ENCODE results near the gene FIZ1.

DNA sequence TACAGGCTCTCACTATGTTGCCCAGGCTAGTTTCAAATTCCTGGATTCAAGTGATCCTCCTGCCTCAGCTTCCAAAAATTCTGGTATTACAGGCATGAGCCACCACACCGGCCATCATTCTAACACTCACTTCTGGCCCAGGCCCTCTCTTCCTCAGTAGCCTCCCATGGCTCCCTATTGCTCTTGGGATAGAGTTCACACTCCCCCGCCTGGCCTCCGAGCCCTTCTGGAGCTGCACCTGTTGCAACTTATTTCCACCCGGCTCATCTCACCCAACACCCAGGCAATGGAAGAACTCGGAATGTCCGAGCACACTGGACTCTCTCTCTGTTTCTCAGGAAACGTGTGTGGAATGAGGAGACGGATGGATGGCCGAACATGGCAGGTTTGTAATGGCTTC lies 45.0 kb downstream of the FIZ1 start:
- no peak for TF ChIP-seq EZH2phosphoT487 (IDR thresholded peaks at IDR 0.05; ENCODE audit: insufficient read depth, low read depth)
- no peak for TF ChIP-seq EZH2 (IDR thresholded peaks at IDR 0.05; ENCODE audit: insufficient read depth, poor library complexity, severe bottlenecking)

Data from GM23248 (cell line).